HG02870 (cell line): ENCODE measurements around the gene CTNNA3.

Experiments used
- ATAC-seq: cut with Tn5 transposase; IDR thresholded peaks from one replicate; pipeline ENCODE4 v1.9.1; 2021; ENCODE audit warnings: mild to moderate bottlenecking, moderate library complexity; ENCODE audit not compliant: unreplicated experiment

The CTNNA3 gene

DNA sequence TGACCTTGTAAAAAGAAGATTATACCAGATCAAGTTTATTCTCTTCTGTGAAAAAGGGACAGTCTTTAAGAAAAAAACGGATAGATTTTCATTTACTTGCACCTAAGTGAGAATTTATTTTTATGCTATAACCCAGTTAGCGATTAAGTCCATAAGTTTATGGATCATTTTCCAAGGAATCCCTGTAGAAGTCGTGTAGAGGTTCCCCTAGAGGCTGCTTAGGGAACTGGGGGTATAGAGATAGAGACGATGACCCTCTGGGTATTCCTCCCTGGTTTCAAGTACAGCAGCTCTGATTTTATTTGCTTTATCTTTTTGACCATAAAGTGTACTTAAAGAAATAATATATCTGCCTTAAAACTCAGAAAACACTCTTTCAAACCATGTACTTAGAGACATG, 1418.5 kb downstream of the CTNNA3 start:
- no peak for ATAC-seq

DNA sequence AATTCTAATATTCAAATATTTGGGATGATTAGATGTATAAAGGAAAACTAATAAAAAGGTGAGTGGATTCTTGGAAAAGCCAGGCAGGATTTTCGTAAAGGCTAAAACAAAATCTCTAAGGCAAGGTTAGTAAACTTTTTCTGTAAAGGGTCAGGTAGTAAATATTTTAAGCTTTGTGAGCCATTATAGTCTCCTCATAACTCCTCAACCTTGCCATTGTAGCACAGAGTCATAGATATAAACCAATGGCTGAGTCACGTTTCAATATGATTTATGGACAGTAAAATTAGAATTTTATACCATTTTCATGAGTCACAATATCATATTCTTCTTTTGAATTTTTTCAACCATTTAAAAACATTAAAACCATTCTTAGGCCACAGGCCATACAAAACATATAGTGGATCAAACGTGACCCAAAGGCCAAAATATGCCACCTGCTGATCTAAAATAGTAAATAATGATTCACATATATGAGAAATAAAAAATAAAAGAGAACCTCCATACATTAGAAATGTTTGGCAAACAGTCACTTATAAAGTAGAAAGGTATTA, 1422.0 kb downstream of the CTNNA3 start:
- no peak for ATAC-seq

DNA sequence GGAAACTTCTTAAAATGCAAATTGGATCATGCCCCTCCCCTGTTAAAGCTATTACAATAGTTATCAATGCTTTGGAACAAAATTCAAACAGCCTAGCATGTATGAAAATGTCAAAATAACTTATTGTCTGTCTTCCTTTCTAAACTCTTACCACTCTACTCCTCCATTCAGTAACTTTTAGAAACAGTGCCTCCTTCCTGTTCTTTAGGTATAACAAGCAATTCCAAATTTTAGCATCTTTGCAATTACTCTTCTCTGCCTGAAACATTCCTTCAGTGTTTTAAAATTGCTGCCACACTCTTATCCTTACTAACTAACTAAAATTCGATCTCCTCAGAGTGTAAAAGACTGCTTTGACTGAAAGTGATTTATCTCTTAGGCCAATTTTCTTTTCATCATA, 1430.6 kb downstream of the CTNNA3 start:
- no peak for ATAC-seq

DNA sequence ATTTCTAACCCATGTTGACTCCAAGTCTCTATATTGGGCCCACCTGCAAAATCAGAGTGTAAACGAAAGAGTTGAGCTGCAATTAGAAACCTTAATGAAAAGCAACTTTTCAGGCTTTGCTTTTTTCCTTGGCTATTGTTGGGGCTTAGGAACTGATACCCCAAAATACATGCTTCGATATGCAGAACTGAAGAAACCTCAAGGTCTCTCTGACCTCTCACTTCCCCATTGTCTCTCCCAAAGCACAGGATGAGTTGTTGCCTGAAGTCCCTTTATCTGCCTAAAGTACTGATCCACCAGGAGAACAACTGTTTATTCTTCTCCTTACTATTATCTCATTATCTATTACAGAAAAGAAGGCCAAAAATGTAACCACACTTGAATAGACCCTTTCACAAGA, 1436.2 kb downstream of the CTNNA3 start:
- ATAC-seq, result no peak

DNA sequence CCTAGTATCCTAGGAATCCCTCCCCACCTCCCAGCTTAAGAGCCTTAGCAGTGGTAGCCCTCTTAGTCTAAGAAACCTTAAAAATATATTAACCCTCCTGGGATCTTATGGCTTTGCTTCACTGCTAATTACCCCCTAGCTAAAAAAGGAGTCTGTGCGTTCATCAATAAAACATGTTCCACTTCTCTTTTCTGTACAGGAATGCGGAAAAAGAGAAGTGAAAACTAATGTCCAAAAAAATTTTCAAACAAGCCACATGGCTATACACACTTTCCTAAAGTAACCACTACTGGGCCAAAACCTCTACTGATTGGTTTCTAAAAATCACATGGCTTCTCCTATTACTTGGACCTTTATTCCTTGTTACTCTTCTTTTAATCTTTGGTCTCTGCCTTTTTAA, 1437.3 kb downstream of the CTNNA3 start:
- no peak for ATAC-seq

DNA sequence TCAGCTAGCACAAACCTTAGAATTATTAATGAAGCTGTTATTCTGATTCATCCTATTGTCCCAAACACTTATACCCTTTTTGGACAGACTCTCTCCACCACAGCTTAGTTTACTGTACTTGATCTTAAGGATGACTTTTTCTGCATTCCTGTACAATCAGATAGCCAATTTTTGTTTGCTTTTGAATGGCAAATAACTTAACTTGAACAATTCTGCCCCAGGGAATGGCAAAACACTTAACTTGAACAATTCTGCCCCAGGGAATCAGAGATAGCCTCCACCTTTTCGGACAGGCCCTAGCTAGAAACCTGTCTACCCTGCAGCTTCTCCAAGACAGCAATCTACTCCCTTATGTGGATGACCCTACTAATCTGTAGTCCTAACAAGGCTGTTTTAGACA, 1438.2 kb downstream of the CTNNA3 start:
- ATAC-seq, result no peak

DNA sequence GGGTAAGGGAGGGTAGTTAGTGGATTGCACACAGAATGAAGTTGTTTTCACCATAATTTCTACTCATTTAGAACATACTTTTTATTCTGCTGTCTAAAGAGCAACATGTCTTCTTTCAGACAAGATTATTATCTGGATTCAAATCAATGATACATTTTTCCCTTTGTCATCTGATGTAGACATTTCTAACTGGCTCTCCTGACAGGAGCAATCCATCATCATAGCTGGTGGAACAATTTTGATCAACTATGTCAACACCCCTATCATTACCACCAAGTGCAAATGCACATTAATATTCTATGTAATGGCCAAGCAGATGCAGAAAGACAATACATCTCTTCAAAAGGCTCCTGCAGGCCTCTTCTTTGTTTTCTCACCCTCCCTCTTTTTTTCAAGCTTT, 1443.0 kb downstream of the CTNNA3 start:
- ATAC-seq, result no peak

DNA sequence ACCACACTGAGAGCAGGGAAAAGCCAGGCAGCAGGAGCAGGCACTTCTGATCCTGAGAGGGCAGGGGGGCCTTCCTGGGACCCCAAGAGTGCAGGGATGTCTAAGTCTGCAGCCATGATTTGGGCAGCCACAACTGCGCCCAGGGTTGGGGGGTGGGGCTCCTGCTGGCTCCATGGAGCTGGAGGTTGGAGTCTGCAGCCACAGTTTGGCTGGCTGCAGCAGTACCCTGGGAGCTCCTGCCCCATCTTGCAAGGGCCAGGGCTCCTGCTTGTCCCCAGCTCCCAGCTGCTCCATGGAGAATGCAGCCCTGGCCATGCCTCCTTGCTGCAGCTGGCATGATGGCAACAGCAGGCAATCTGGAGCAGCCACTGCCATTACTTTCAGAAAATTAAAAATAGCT, 1449.8 kb downstream of the CTNNA3 start:
- no peak for ATAC-seq

DNA sequence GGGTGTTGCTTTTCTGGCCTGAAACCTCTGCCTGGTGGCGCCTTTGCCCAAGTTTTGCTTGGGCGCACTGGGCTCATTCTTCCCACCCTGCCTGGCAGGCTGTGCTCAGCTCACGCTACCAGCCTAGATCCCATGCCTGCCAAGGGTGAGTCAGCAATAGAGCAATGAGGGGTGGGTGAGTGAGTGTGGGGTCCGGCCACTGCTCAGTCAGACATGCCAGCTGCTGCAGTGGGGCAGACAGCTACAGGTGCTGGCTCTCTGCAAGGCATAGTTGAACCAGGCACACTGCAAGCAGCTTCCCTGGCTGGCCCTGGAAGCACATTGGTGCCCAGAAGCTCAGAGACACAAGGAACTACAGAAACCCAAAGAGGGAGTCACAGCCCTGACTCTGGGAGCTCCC, 1451.0 kb downstream of the CTNNA3 start:
- ATAC-seq, result no peak

DNA sequence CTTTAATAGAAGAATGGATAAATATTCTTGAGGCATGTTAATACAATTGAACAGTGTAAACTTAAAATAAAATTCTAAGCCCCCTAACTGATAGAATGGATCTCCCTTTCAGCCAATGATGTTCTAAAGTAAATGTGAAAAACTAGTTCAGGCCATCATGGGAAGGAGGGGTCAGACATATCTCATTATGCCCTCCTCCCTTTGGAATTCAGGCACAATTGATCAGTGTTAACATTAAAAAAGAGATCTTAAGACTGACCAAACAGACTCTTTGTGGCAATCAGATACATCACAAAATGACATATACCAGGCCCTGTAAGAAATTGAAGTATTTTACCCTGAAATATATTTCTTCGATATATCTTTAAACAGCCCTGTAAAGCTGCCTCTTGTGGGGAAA, 1453.1 kb downstream of the CTNNA3 start:
- no peak for ATAC-seq

DNA sequence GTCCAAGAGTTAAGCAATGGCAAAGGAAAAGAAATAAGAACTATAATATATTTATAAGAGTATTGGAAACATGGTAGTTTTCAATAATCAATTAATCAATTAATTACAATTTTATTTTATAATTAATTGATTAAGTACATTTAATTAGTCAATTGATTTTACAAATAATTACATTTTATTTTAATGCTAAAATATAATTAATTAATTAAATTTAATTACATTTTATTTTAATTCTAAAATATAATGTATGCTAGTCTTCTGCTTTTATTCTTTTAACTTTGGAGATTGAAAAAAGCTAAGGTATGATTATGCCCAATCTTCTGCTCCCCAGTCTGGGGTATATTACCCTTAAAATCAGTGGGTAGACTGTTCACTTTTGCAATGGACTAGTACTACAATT, 1456.9 kb downstream of the CTNNA3 start:
- ATAC-seq, result no peak

DNA sequence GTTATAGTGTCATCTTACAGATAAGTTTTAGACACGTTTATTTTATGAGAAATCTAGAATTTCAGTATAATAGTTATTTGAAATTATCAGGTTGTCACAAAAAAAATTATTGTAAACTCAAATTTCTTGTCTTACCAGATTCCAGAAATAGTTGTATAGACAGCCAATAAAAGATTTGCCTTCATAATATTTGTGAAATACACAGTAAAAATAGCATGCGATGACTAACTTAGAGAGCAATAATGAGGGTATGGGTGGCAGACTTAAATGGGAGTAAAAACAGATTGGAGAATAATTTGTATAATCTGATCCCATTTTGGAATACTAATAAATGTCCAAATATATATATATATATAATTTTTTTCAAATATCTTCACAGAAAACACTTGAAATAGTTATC, 1457.7 kb downstream of the CTNNA3 start:
- ATAC-seq, result no peak

DNA sequence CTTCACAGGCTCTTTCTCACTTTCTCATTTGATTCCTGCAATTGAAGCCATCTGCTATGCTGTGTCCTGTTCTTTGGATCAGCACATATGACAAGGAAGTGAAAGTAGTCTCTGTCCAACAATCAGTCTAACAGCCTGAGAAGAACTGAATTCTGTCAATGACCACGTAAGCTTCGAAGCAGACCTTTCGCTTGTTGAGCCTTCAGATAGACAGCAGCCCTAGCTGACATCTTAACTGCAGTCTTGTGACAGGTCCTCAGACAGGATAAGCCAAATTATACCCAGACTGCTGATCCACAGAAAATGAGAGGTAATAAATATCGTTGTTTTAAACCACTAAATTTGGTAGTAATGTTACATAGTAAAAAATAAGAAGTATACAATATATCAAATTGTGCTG, 1461.1 kb downstream of the CTNNA3 start:
- ATAC-seq, result no peak

DNA sequence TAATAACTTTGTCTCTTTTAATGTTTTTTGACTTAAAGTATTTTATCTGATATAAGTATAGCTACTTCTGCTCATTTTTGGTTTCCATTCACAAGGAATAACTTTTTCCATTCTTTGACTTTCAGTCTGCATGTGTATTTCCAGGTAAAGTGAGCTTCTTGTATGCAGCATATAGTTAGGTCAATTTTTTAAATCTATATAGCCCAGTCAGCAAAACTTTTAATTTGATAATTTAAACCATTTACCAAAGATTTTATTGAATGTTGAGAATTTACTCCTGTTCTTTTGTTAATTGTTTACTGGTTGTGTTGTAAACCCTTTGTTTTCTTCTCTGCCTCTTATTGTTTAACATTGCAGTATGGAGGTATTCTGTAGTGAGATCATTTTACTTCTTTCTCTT, 1467.1 kb downstream of the CTNNA3 start:
- no peak for ATAC-seq

DNA sequence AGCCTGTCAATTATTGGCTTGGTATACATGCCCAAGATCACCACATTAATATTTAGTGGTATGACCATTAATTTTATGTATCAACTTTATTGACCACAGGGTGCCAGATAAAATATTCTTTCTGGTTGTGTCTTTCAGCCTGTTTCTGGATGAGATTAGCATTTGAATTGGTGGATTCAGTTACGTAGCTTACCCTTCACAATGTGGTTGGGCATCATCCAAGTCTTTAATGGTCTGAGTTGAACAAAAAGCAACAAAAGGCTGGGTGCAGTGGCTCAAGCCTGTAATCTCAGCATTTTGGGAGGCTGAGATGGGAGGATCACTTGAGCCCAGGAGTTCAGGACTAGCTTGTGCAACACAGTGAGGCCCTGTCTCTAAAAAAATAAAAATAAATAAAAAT, 1472.3 kb downstream of the CTNNA3 start:
- ATAC-seq, result no peak

DNA sequence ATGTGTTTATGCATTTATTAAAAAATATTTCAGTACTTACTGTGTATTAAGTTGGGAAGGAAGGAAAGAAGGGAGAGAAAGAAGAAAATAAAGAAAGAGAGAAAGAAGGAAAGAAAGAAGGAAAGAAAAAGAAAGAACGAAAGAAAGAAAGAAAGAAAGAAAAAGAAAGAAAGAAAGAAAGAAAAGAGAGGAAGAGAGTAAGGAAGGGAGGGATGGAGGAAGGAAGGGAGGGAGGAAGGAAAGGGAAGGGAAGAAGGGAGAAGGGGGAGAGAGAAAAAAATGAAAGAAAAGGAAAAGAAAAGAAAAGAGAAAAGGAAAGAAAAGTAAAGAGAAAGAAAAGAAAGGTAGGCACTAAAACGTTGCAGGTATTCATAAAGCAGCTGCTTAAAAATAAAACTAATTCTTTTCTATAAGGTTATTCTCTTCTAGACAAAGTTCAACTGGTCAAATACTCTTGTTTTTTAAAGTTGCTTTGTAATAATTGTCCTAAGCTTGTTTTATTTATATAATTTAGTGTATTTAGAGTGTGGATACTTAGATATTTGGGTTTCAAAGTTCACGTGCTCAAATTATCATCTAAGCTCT, 1473.4 kb downstream of the CTNNA3 start:
- ATAC-seq, result no peak

DNA sequence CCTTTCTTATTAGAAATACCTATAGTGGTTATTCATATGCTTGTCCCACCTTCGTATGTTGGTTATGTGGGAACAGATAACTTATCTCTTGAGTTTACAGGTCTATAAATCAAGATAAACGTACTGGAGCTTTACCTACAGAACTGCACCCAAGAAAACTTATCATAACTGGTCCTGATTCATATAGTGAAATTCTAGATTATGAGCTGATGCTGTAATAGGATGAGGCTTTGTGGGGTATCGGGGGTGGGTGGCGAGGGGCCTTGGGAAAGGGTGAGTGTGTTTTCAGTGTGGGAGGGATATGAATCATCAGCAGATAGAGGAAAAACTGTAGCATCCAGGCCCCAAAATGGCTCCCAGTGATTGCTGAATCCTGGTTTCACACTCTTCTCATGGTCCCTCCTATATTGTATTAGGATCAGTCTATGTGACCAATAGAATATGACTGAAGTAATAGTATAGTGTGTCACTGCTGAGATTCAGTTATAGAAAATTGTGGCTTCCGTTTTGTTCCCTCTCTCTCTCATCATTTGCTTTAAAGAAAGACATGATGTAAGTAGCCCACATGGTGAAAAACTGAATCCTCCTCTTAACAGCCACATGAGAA, 1476.9 kb downstream of the CTNNA3 start:
- ATAC-seq, result no peak

DNA sequence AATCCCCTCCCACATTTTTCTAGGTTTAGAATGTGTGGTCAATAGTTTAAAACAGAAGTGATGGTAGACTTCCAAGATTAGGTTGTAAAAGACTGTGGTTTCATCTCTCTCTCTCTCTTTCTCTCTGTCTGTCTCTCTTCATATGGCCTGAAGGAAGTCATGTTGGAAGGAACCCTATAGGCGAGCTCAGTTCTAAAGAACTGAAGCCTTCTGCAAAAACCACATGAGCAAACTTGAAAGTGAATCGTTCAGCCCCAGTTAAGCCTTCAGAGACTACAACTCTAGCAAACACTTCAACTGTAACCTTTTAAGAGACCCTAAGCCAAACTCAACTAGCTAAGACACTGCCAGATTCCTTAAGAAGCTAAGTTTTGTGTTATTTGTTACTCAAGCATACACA, 1477.7 kb downstream of the CTNNA3 start:
- no peak for ATAC-seq

DNA sequence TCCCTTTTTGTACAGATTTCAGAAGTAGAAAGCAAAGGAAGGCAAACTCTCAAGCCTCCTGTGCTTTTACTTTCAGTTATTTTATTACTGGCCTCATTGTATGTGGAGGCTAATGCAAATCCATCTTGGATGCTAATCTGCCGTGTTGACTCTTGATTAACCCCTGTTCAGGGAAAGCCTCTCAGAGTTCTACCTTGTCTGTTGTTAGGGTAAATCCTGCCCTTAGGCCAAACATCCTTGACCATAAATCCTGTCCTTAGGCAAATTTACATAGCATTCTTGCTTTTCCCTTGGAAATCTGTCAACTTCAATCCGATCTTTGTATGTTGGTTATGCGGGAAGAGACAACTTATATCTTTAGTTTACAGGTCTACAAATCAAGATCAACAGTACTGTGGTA, 1480.1 kb downstream of the CTNNA3 start:
- no peak for ATAC-seq

DNA sequence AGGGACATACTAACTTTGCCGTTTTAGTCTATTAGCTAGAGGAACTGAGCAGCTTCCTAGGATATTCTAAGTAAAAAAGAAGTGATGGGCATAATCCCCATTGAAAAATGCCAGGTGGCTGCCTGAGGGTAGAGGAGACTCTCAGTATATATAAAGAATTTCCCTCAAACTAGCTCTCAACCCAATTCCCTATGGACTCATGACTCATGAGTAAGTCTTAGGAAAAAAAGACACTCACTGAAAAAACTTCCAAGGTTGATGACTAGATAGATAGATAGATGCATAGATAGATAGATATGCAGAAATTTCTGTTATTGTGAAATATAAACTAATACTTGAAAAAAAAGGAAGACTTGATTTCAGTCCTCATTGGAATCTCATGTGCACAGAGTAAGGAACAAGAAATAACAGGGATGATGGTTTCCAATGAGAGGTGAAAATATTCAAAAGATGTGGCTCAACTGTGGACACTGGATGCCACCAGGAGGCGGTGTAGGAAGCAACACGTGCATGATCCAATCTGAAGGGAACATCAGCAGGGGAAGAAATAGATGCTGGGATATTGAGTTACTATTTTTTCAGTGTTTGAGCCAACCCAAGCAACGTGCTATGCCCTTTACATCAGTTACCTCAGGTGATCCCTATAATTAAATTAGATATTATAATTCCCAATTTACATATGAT, 1481.1 kb downstream of the CTNNA3 start:
- no peak for ATAC-seq

DNA sequence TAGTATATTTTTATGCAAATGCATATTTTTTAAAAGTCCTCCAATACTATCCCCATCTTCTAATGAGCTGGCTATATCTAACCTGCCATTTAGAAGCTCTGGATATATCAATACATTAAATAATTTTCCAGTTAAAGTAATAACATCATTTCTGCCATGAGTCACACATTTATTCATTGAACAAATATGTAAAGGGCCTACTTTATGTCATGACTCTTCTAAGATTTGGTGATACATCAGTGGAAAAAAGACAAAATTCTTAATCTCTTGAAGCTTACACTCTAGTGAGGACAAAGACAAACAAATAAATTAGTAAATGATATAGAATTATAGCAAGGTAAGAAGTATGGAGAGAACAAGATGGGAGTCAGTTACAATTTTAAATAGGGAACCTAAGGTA, 1487.0 kb downstream of the CTNNA3 start:
- ATAC-seq, result no peak

DNA sequence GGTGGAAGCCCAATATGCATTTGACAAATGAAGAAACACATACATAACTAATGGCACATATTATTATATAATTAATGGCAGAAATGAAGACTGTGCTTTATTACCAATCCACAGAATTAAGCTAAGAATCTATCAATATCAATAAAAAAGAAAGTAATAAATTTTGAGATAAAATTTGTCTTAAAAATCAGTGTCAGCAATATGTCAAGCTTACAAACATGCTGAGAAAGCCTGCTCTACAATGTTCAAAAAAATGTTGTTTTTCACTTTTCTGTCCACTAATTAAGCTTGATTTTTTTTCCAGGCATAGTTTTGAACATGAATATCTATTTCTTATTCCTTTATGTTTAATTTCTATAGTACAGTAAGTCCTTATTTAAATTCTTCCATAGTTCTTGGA, 1491.2 kb downstream of the CTNNA3 start:
- no peak for ATAC-seq
